Stomach (tissue), 9 donors: ENCODE results near the gene EEF1E1. TPM values are rescaled to one million over a fixed set of nuclear protein-coding genes. Genes with fewer than 3 reads are reported as not detected.

Experiments
- DNase-seq, 2 donors: peaks; one replicate each; pipeline versions ENCODE4 v3.0.0 to v3.0.0-alpha.2; 2013 to 2019
- H3K27ac ChIP-seq, 5 donors: fragments of 200-600 bp in 4 of 5; sonication (generic) in 4 of 5; one replicate each; pipeline ENCODE4 v1.5.1; 2013 to 2019; ENCODE audit warnings: mild to moderate bottlenecking in 1 of 5, moderate library complexity in 1 of 5
- H3K27me3 ChIP-seq, 3 donors: fragments of 200-600 bp; sonication (generic); one replicate each; pipeline ENCODE4 v1.5.1; 2017 to 2019; ENCODE audit warnings: mixed run types in 1 of 3
- H3K36me3 ChIP-seq, 4 donors: fragments of 200-600 bp; sonication (generic); 1 replicate in 3 of 4; 2 replicates in 1 of 4; pipeline ENCODE4 v1.5.1; 2016 to 2019
- H3K4me1 ChIP-seq, 4 donors: fragments of 200-600 bp; sonication (generic); one replicate each; pipeline ENCODE4 v1.5.1; 2016 to 2019
- H3K4me3 ChIP-seq, 4 donors: fragments of 200-600 bp; sonication (generic) in 3 of 4; one replicate each; pipeline ENCODE4 v1.5.1; 2016 to 2019; ENCODE audit warnings: mild to moderate bottlenecking in 1 of 4
- H3K9me3 ChIP-seq, 4 donors: fragments of 200-600 bp; sonication (generic); one replicate each; pipeline ENCODE4 v1.5.1; 2016 to 2019
- CTCF ChIP-seq, 7 experiments: fragments of 450-650 bp in 4 of 7; fragments of 200-600 bp in 3 of 7; sonication (generic) in 3 of 7; IDR thresholded peaks; one replicate each; pipeline ENCODE4 v1.5.1; 2016 to 2019; ENCODE audit warnings: antibody characterized with exemption in 7 of 7, control low read depth in 2 of 7, mild to moderate bottlenecking in 1 of 7
- EP300 ChIP-seq: sonication (generic); formaldehyde crosslinking; IDR thresholded peaks from one replicate; pipeline ENCODE4 v1.6.1; 2017; ENCODE audit warnings: antibody characterized with exemption
- POLR2A ChIP-seq, 4 donors: fragments of 450-650 bp; IDR thresholded peaks; one replicate each; pipeline ENCODE4 v1.6.1; 2016; ENCODE audit warnings: antibody characterized with exemption in 4 of 4, control low read depth in 2 of 4, mild to moderate bottlenecking in 1 of 4, moderate library complexity in 1 of 4
- POLR2AphosphoS5 ChIP-seq, 3 donors: sonication (generic); formaldehyde crosslinking; IDR thresholded peaks; one replicate each; pipeline ENCODE4 v1.6.1; 2016; ENCODE audit warnings: antibody characterized with exemption in 3 of 3
- WGBS, 5 donors: extraction: QIAGEN DNeasy Blood & Tissue Kit in 3 of 5; methylation state at CpG; one replicate each; pipeline versions ENCODE4 v1.1.5 to v1.1.7; 2013 to 2018; 5-methylcytosine and 5-hydroxymethylcytosine counted together
- intact Hi-C: fragments of 100-400 bp; cut with DNase I; formaldehyde crosslinking; loops from one replicate; pipeline ENCODE4 v1.15.1; 2023; ENCODE audit warnings: low total_unique reads
- polyA plus RNA-seq, 3 donors: library from polyadenylated mRNA; stranded (reverse); fragments of 200-250 nt; gene quantifications; one replicate each; pipeline ENCODE4 v1.2.3, GENCODE V29; 2013
- total RNA-seq, 5 donors: library from RNA; depleted of rRNA; stranded (reverse); fragments of >200 nt; gene quantifications; one replicate each; pipeline versions ENCODE4 v1.1.0 to v1.2.3, GENCODE V29; 2014 to 2016
- donor health status: healthy with polysubstance abuse.
- donor health status: Bipolar disorder and iron deficiency.
- donor health status: healthy.

Gene EEF1E1
- total and polyA plus RNA-seq, 8 donors: 0.87 to 51.3 (median 28.4) TPM

GRCh38 chr6:8110725-8111124 lies 8.4 kb upstream of the EEF1E1 start:
- no peak for DNase-seq
- Histone ChIP-seq H3K27ac (no peak overlapping the region), H3K4me3 (no peak overlapping the region), H3K9me3 (no peaks in the 10 kb centered on the region), H3K36me3 (no peaks in the 10 kb centered on the region), H3K27me3 (peaks cover 0 to 27% (median 0%) of the 10 kb centered on the region in 3 donors), H3K4me1 (no peaks in the 10 kb centered on the region)
- 80 to 96% (median 91%) methylated on average over 1 of the region's 1 CpG for WGBS, 5 donors
- TF ChIP-seq POLR2AphosphoS5 (IDR thresholded peaks at IDR 0.05): no peak
- TF ChIP-seq POLR2A (IDR thresholded peaks at IDR 0.05): no peak
- intact Hi-C loops: no loop called here

GRCh38 chr6:8110117-8110721 lies 7.9 kb upstream of the EEF1E1 start:
- TF ChIP-seq CTCF (IDR thresholded peaks at IDR 0.05) (no peak), POLR2AphosphoS5 (IDR thresholded peaks at IDR 0.05) (no peak), EP300 (no peak), POLR2A (IDR thresholded peaks at IDR 0.05) (no peak)
- intact Hi-C loops: no loop called here
- no peak overlapping the region for H3K27ac ChIP-seq
- H3K4me3 ChIP-seq: no peak overlapping the region
- WGBS, 5 donors: 68 to 85% (median 76%) methylated on average over 4 of the region's 4 CpGs
- no peaks in the 10 kb centered on the region for H3K4me1 ChIP-seq
- no peaks in the 10 kb centered on the region for H3K9me3 ChIP-seq
- H3K36me3 ChIP-seq: no peaks in the 10 kb centered on the region
- H3K27me3 ChIP-seq: peaks cover 0 to 27% (median 0%) of the 10 kb centered on the region in 3 donors
- no peak for DNase-seq

- H3K9me3 ChIP-seq: no peaks in the 10 kb centered on the region
- DNase-seq: no peak
- intact Hi-C loops: no loop called here
- no peak overlapping the region for H3K4me3 ChIP-seq
- no peaks in the 10 kb centered on the region for H3K36me3 ChIP-seq
- H3K27ac ChIP-seq: no peak overlapping the region
- TF ChIP-seq CTCF (IDR thresholded peaks at IDR 0.05): no peak
- TF ChIP-seq POLR2AphosphoS5 (IDR thresholded peaks at IDR 0.05): no peak
- no peak for TF ChIP-seq EP300
- H3K27me3 ChIP-seq: peaks cover 0 to 27% (median 0%) of the 10 kb centered on the region in 3 donors
- WGBS, 5 donors: 77 to 89% (median 79%) methylated on average over 11 to 13 of the region's 13 CpGs
- H3K4me1 ChIP-seq: no peaks in the 10 kb centered on the region
Measured at GRCh38 chr6:8108759-8109539, 6.6 kb upstream of the EEF1E1 start.

GRCh38 chr6:8108031-8108660 lies 5.8 kb upstream of the EEF1E1 start:
- DNase-seq: peak in 1 of 2 donors; percentile 6
- Histone ChIP-seq H3K9me3 (no peaks in the 10 kb centered on the region), H3K36me3 (no peaks in the 10 kb centered on the region), H3K27me3 (peaks cover 0 to 27% (median 0%) of the 10 kb centered on the region in 3 donors), H3K4me3 (no peak overlapping the region), H3K4me1 (no peaks in the 10 kb centered on the region), H3K27ac (no peak overlapping the region)
- no peak for TF ChIP-seq EP300
- TF ChIP-seq POLR2AphosphoS5 (IDR thresholded peaks at IDR 0.05): no peak
- no peak for TF ChIP-seq POLR2A (IDR thresholded peaks at IDR 0.05)
- TF ChIP-seq CTCF (IDR thresholded peaks at IDR 0.05): no peak
- intact Hi-C loops: no loop called here
- WGBS, 5 donors: 39 to 64% (median 53%) methylated on average over 4 of the region's 4 CpGs
